ENCODE results near the gene EQTN. TPM values are rescaled to one million over a fixed set of nuclear protein-coding genes. Genes with fewer than 3 reads are reported as not detected.

EQTN gene
- total RNA-seq, 4 donors from 2014 or later: 2.7 TPM; not detected in 3

DNA sequence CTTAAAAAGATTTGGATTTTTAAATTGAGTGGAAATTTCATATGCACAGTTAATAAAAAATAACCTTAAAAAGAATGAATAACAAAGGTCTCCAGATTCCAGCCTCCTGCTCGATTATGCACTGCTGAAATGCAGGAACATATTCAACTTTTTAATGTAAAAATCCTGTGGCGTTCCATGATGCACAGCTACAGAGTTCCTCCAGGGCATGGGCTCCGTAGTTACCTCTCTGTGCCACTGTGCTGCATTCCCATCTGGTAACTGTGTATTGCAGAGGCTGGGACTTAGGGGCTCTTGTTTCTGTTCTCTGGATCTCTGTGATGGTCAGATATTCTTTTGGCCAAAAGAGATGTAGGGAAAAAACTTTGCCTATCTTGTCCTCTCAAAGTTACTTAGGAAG, 31.5 kb upstream of the EQTN start:
- H3K4me1 ChIP-seq: peaks cover 0 to 2% (median 0%) of the 10 kb centered on the region in 4 donors
- TF ChIP-seq POLR2A (IDR thresholded peaks at IDR 0.05) (no peak), EP300 (IDR thresholded peaks at IDR 0.05) (no peak)
- TF ChIP-seq, protein P1, sequence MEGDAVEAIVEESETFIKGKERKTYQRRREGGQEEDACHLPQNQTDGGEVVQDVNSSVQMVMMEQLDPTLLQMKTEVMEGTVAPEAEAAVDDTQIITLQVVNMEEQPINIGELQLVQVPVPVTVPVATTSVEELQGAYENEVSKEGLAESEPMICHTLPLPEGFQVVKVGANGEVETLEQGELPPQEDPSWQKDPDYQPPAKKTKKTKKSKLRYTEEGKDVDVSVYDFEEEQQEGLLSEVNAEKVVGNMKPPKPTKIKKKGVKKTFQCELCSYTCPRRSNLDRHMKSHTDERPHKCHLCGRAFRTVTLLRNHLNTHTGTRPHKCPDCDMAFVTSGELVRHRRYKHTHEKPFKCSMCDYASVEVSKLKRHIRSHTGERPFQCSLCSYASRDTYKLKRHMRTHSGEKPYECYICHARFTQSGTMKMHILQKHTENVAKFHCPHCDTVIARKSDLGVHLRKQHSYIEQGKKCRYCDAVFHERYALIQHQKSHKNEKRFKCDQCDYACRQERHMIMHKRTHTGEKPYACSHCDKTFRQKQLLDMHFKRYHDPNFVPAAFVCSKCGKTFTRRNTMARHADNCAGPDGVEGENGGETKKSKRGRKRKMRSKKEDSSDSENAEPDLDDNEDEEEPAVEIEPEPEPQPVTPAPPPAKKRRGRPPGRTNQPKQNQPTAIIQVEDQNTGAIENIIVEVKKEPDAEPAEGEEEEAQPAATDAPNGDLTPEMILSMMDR (IDR thresholded peaks at IDR 0.05): no peak
- 54% methylated on average over 3 of the region's 3 CpGs for WGBS, 2 donors
- DNase-seq (ENCODE audit: low spot score in 2 of 2): no peak
- no peaks in the 10 kb centered on the region for H3K27me3 ChIP-seq
- no peaks in the 10 kb centered on the region for H3K9me3 ChIP-seq
- H3K27ac ChIP-seq: no peak overlapping the region
- peaks cover 0 to 5% (median 4%) of the 10 kb centered on the region in 3 donors for H3K36me3 ChIP-seq
- no peak overlapping the region for H3K4me3 ChIP-seq

DNA sequence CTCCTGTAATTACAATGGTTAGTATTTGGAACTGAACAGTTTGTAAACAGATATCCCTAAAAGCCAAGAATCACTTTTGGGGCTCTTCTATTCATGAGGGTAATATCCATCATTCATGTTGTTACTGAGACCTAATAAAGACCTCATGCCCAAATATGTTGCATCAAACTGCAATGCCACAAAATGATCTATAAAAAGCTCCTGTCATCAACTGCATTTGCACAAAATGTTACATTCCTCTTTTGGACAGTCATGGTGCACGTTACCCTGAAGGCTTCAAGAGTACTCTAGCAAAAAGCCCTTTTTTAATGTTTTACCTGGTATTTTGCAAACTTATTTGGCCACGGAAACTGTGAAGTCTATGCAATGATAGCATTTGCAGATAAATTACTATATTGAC, 14.2 kb upstream of the EQTN start:
- no peaks in the 10 kb centered on the region for H3K9me3 ChIP-seq
- 86 to 91% methylated on average over 2 of the region's 2 CpGs for WGBS, 2 donors
- H3K27ac ChIP-seq: no peak overlapping the region
- TF ChIP-seq, protein P1 (IDR thresholded peaks at IDR 0.05): no peak
- TF ChIP-seq POLR2A (IDR thresholded peaks at IDR 0.05) (no peak), EP300 (IDR thresholded peaks at IDR 0.05) (no peak)
- H3K36me3 ChIP-seq: no peaks in the 10 kb centered on the region
- H3K4me1 ChIP-seq: no peaks in the 10 kb centered on the region
- no peaks in the 10 kb centered on the region for H3K27me3 ChIP-seq
- no peak overlapping the region for H3K4me3 ChIP-seq
- no peak for DNase-seq (ENCODE audit: low spot score in 2 of 2)

DNA sequence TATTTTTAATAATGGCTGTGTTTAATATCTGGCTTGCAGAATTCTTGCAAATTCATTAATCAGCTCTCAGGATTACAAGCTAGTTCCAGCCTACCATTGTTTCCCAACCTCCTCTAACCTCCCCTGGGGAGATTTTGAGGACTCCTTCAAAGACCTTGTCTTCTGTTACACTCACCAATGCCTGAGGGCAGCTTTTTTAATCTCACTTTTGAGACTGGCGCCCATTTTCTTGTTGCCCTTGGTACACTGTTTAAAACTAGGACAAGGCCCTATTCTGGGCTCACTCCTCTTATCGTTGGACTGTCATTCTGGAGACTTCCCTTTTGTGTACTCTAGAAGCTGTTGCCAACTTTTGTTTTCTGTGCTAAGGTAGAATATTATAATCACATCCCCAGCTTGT, 13.6 kb upstream of the EQTN start:
- TF ChIP-seq POLR2A (IDR thresholded peaks at IDR 0.05): no peak
- TF ChIP-seq EP300 (IDR thresholded peaks at IDR 0.05): no peak
- TF ChIP-seq, protein P1 (IDR thresholded peaks at IDR 0.05): no peak
- no peaks in the 10 kb centered on the region for H3K27me3 ChIP-seq
- H3K9me3 ChIP-seq: no peaks in the 10 kb centered on the region
- H3K36me3 ChIP-seq: no peaks in the 10 kb centered on the region
- H3K4me3 ChIP-seq: no peak overlapping the region
- WGBS, 2 donors: 56 to 72% methylated on average over 2 of the region's 2 CpGs
- no peak for DNase-seq (ENCODE audit: low spot score in 2 of 2)
- H3K4me1 ChIP-seq: no peaks in the 10 kb centered on the region
- no peak overlapping the region for H3K27ac ChIP-seq

DNA sequence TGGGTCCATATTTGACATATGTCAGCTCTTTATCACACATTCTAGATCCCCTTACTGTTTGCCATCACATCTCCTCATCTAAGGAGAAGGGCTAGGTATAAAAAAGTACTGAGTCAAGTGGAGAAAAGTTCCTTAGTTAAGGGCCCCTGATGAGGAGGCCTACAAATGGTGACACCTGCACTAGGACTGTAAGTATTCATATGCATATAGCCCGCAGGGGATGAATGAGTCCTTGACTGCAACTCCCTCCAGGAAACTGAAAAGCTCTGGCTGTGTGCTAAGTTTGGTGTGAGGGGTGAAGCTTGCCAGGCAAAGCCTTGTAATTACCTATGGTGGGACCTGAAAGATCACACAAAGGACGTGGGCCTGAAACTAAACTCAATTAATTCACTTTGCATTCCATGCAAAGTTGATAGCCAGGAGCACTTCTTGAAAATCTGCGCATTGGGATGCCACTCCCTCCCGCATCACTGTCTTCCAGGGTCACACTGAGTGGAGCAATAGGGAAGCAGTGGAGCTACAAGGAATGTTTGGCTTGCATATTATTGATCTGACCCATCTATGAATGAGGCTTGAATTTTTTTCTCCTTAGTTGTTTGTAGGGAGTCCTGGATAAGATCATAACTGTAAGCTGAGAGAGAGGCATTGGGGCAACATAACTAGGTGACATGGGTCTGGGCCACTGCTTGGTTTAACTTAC, 11.9 kb upstream of the EQTN start:
- Histone ChIP-seq H3K4me1 (no peaks in the 10 kb centered on the region), H3K4me3 (no peak overlapping the region), H3K9me3 (no peaks in the 10 kb centered on the region), H3K27ac (no peak overlapping the region), H3K27me3 (no peaks in the 10 kb centered on the region), H3K36me3 (no peaks in the 10 kb centered on the region)
- TF ChIP-seq, protein P1 (IDR thresholded peaks at IDR 0.05): no peak
- TF ChIP-seq EP300 (IDR thresholded peaks at IDR 0.05) (no peak), POLR2A (IDR thresholded peaks at IDR 0.05) (no peak)
- 79 to 80% methylated on average over 4 of the region's 4 CpGs for WGBS, 2 donors
- no peak for DNase-seq (ENCODE audit: low spot score in 2 of 2)

DNA sequence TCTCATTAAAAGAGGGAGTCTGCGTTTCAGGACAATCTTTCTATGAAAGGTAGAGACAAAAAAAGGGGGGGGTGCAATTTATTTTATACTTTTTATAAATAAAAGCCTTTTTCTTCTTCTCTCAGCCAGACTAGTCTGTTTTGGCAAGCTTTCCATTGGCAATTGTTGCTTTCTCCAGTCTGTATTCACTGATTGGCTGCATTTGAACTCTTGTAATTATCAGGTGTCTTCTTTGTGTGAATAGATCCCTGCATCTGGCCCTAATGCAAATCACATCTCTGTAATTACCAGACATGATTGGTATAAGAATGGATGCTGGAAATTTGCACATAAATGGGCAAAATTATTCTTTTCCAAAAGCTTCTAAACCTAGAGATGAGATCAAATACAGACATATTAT, 7.6 kb upstream of the EQTN start:
- H3K36me3 ChIP-seq: no peaks in the 10 kb centered on the region
- H3K27me3 ChIP-seq: no peaks in the 10 kb centered on the region
- H3K27ac ChIP-seq: no peak overlapping the region
- 54 to 73% methylated on average over 1 of the region's 1 CpG for WGBS, 2 donors
- H3K4me1 ChIP-seq: no peaks in the 10 kb centered on the region
- TF ChIP-seq, protein P1 (IDR thresholded peaks at IDR 0.05): no peak
- TF ChIP-seq POLR2A (IDR thresholded peaks at IDR 0.05) (no peak), EP300 (IDR thresholded peaks at IDR 0.05) (no peak)
- peaks cover 0 to 3% (median 0%) of the 10 kb centered on the region in 4 donors for H3K9me3 ChIP-seq
- no peak overlapping the region for H3K4me3 ChIP-seq
- no peak for DNase-seq (ENCODE audit: low spot score in 2 of 2)

Measured in tibial nerve (tissue), 4 donors.